Measurements from ENCODE around the gene ROBO1. TPM values are rescaled to one million over a fixed set of nuclear protein-coding genes. Genes with fewer than 3 reads are reported as not detected.

Gene ROBO1
- total and polyA plus RNA-seq, 3 experiments from 2014 or later = 0.54 to 0.59 (median 0.55) TPM

DNA sequence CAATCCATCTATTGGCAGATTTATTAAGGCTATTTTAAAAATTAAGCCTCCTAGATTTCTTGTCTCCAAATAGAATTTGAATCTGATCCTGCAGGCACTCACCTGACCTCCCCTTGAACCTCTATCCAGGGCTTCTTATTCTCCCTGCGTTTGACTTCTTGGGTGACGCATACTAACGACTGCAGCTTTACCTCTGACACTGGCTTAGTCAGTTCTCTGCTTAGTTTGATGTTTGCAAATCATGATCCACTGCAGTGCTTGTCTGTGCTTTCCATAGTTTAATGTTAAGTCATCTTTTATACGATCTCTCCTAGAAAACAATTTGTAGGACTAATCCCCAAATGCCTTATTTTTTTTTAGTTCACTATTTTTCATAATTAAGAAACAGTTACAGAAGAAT is 233.1 kb downstream of the ROBO1 start:
- Histone ChIP-seq H3K27ac (ENCODE audit: low read depth, low read length) (no peak overlapping the region), H3K36me3 (ENCODE audit: insufficient read depth, low read length) (no peaks in the 10 kb centered on the region), H3K4me3 (ENCODE audit: low read length) (no peak overlapping the region), H3K27me3 (ENCODE audit: insufficient read depth, low read length, poor library complexity, severe bottlenecking) (no peaks in the 10 kb centered on the region), H3K4me1 (ENCODE audit: insufficient read depth, low read length) (no peaks in the 10 kb centered on the region), H3K9me3 (ENCODE audit: low read length) (no peaks in the 10 kb centered on the region)
- Mint-ChIP-seq H3K4me3 (no peak overlapping the region), H3K27ac (no peak overlapping the region), H3K4me1 (no peaks in the 10 kb centered on the region), H3K27me3 (no peaks in the 10 kb centered on the region), H3K36me3 (no peaks in the 10 kb centered on the region), H3K9me3 (peaks cover 0 to 44% (median 16%) of the 10 kb centered on the region in 5 donors)
- ChIA-PET CTCF (no interaction called here), POLR2A (no interaction called here)
- DNase-seq = no peak

GRCh38 chr3:79531566-79532295 is 236.1 kb downstream of the ROBO1 start:
- H3K9me3 ChIP-seq (ENCODE audit: low read length) = no peaks in the 10 kb centered on the region
- no peak overlapping the region for H3K4me3 ChIP-seq (ENCODE audit: low read length)
- Mint-ChIP-seq H3K9me3 (peaks cover 5 to 44% (median 12%) of the 10 kb centered on the region in 5 donors), H3K27me3 (no peaks in the 10 kb centered on the region), H3K27ac (peak overlapping the region in 1 of 8 donors; percentile 52), H3K4me1 (no peaks in the 10 kb centered on the region), H3K36me3 (no peaks in the 10 kb centered on the region), H3K4me3 (no peak overlapping the region)
- no peak for DNase-seq
- no peaks in the 10 kb centered on the region for H3K36me3 ChIP-seq (ENCODE audit: insufficient read depth, low read length)
- no peak overlapping the region for H3K27ac ChIP-seq (ENCODE audit: low read depth, low read length)
- POLR2A ChIA-PET = no interaction called here
- no peaks in the 10 kb centered on the region for H3K27me3 ChIP-seq (ENCODE audit: insufficient read depth, low read length, poor library complexity, severe bottlenecking)
- CTCF ChIA-PET = no interaction called here
- H3K4me1 ChIP-seq (ENCODE audit: insufficient read depth, low read length) = no peaks in the 10 kb centered on the region

DNA sequence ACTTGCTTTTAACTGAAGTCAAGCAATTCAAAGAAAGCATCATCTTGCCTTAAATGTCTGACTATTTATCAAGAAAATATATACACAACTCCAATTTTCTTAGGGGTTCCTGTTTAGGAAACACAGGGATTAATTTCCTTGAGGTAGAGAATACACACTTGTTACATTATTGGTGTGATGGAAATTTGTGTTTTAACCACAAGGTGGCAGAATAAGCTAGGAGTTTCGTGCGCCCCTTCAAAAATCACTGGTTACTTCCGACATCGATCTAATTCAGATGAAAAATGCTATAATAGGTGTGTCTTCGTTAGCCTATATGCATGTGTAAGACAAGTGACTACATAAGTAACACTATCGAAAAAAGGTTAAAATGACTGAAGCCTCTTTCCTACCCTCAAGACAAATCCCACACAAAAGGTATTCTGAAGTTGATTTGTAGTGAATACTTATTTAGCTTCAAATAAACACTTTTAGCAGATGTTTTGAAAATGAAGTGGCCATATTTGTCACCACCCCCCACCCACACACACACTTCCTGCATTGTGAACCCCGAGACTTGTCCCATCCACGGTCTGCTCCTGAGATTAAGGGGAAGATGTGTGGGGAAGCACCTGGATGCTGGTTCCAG is 246.5 kb downstream of the ROBO1 start:
- CTCF ChIA-PET = no interaction called here

DNA sequence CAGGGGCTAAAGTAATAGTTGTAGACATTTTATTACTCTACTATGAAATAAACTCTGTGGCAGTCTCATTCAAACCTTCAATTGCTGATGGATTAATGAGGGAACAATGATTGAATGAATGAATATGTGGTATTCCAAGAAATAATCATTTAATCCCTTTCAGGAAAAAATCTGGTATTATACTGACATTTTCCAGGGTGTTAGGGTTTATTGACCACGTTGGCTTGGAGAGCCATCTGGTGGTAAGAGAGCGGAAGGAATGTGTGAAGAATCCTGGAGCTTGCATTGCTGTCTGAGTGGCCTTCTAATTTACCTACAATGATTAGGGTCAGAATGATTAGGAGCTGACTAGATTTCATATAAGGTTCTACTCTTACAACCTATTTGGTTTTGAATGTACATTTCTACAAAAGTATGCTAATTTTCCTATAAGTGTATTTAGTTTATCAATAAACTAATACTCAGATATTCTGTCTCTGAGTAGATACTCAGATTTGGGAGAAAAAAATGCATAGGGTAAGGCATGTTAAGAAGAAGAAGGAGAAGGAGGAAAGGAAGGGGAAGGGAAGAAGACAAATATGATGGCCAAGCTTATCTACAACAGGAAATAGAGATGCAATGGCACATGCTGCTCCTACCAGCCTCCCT is 249.9 kb downstream of the ROBO1 start:
- Histone ChIP-seq H3K27ac (ENCODE audit: low read depth, low read length) (no peak overlapping the region), H3K9me3 (ENCODE audit: low read length) (no peaks in the 10 kb centered on the region), H3K4me3 (ENCODE audit: low read length) (no peak overlapping the region), H3K27me3 (ENCODE audit: insufficient read depth, low read length, poor library complexity, severe bottlenecking) (no peaks in the 10 kb centered on the region), H3K36me3 (ENCODE audit: insufficient read depth, low read length) (no peaks in the 10 kb centered on the region), H3K4me1 (ENCODE audit: insufficient read depth, low read length) (no peaks in the 10 kb centered on the region)
- Mint-ChIP-seq H3K4me3 (no peak overlapping the region), H3K9me3 (peaks cover 0 to 19% (median 8%) of the 10 kb centered on the region in 5 donors), H3K27me3 (no peaks in the 10 kb centered on the region), H3K27ac (no peak overlapping the region), H3K4me1 (no peaks in the 10 kb centered on the region), H3K36me3 (no peaks in the 10 kb centered on the region)
- CTCF ChIA-PET = no interaction called here
- POLR2A ChIA-PET = no interaction called here
- DNase-seq = no peak

More for the DNA sequence above, 246.5 kb downstream of the ROBO1 start:
- Histone ChIP-seq H3K36me3 (ENCODE audit: insufficient read depth, low read length) (no peaks in the 10 kb centered on the region), H3K4me1 (ENCODE audit: insufficient read depth, low read length) (no peaks in the 10 kb centered on the region), H3K4me3 (ENCODE audit: low read length) (no peak overlapping the region), H3K27ac (ENCODE audit: low read depth, low read length) (no peak overlapping the region), H3K27me3 (ENCODE audit: insufficient read depth, low read length, poor library complexity, severe bottlenecking) (no peaks in the 10 kb centered on the region), H3K9me3 (ENCODE audit: low read length) (no peaks in the 10 kb centered on the region)
- DNase-seq = no peak
- Mint-ChIP-seq H3K27me3 (no peaks in the 10 kb centered on the region), H3K36me3 (no peaks in the 10 kb centered on the region), H3K4me1 (no peaks in the 10 kb centered on the region), H3K4me3 (no peak overlapping the region), H3K27ac (no peak overlapping the region), H3K9me3 (peaks cover 0 to 17% (median 13%) of the 10 kb centered on the region in 5 donors)
- POLR2A ChIA-PET = no interaction called here

GRCh38 chr3:79516795-79517194 is 251.0 kb downstream of the ROBO1 start:
- Histone ChIP-seq H3K4me3 (ENCODE audit: low read length) (no peak overlapping the region), H3K4me1 (ENCODE audit: insufficient read depth, low read length) (no peaks in the 10 kb centered on the region), H3K27ac (ENCODE audit: low read depth, low read length) (no peak overlapping the region), H3K9me3 (ENCODE audit: low read length) (no peaks in the 10 kb centered on the region), H3K36me3 (ENCODE audit: insufficient read depth, low read length) (no peaks in the 10 kb centered on the region), H3K27me3 (ENCODE audit: insufficient read depth, low read length, poor library complexity, severe bottlenecking) (no peaks in the 10 kb centered on the region)
- H3K4me1 Mint-ChIP-seq = no peaks in the 10 kb centered on the region
- ChIA-PET POLR2A (no interaction called here), CTCF (no interaction called here)
- H3K36me3 Mint-ChIP-seq = no peaks in the 10 kb centered on the region
- H3K9me3 Mint-ChIP-seq = peaks cover 0 to 15% (median 7%) of the 10 kb centered on the region in 5 donors
- no peaks in the 10 kb centered on the region for H3K27me3 Mint-ChIP-seq
- no peak overlapping the region for H3K27ac Mint-ChIP-seq
- no peak overlapping the region for H3K4me3 Mint-ChIP-seq
- no peak for DNase-seq

DNA sequence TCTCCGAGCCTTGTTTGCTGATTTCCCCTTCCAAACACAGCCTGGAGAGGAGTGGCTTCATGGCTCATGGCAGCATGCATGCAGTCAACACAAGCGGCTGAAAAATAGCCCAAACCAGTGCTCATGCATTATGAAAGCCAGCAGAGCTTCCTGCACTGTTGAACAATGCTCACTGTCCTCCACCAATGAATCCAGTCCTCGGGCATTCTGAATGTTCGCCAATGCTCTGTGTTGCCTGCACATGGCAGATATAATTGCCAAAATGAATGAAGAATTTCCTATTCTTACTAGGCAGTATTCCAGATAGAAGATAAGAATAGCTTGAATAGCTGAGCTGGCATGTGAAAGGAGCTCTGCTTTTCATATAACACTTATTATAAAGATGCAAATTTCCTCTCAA is 252.7 kb downstream of the ROBO1 start:
- no peaks in the 10 kb centered on the region for H3K4me1 Mint-ChIP-seq
- Histone ChIP-seq H3K27me3 (ENCODE audit: insufficient read depth, low read length, poor library complexity, severe bottlenecking) (no peaks in the 10 kb centered on the region), H3K4me1 (ENCODE audit: insufficient read depth, low read length) (no peaks in the 10 kb centered on the region), H3K9me3 (ENCODE audit: low read length) (no peaks in the 10 kb centered on the region), H3K4me3 (ENCODE audit: low read length) (no peak overlapping the region), H3K27ac (ENCODE audit: low read depth, low read length) (no peak overlapping the region), H3K36me3 (ENCODE audit: insufficient read depth, low read length) (no peaks in the 10 kb centered on the region)
- ChIA-PET POLR2A (no interaction called here), CTCF (no interaction called here)
- H3K9me3 Mint-ChIP-seq = peaks cover under 1 to 15% (median 4%) of the 10 kb centered on the region in 5 donors
- H3K27me3 Mint-ChIP-seq = no peaks in the 10 kb centered on the region
- H3K36me3 Mint-ChIP-seq = no peaks in the 10 kb centered on the region
- H3K4me3 Mint-ChIP-seq = no peak overlapping the region
- no peak overlapping the region for H3K27ac Mint-ChIP-seq
- no peak for DNase-seq

- Mint-ChIP-seq H3K4me3 (no peak overlapping the region), H3K27ac (no peak overlapping the region), H3K9me3 (peaks cover 0 to 15% (median 3%) of the 10 kb centered on the region in 5 donors), H3K27me3 (no peaks in the 10 kb centered on the region), H3K4me1 (no peaks in the 10 kb centered on the region), H3K36me3 (no peaks in the 10 kb centered on the region)
- Histone ChIP-seq H3K27me3 (ENCODE audit: insufficient read depth, low read length, poor library complexity, severe bottlenecking) (no peaks in the 10 kb centered on the region), H3K4me1 (ENCODE audit: insufficient read depth, low read length) (no peaks in the 10 kb centered on the region), H3K36me3 (ENCODE audit: insufficient read depth, low read length) (no peaks in the 10 kb centered on the region), H3K27ac (ENCODE audit: low read depth, low read length) (no peak overlapping the region), H3K9me3 (ENCODE audit: low read length) (no peaks in the 10 kb centered on the region), H3K4me3 (ENCODE audit: low read length) (no peak overlapping the region)
- CTCF ChIA-PET = no interaction called here
- no peak for DNase-seq
- POLR2A ChIA-PET = no interaction called here
Measured at GRCh38 chr3:79514069-79514468, 253.7 kb downstream of the ROBO1 start.

DNA sequence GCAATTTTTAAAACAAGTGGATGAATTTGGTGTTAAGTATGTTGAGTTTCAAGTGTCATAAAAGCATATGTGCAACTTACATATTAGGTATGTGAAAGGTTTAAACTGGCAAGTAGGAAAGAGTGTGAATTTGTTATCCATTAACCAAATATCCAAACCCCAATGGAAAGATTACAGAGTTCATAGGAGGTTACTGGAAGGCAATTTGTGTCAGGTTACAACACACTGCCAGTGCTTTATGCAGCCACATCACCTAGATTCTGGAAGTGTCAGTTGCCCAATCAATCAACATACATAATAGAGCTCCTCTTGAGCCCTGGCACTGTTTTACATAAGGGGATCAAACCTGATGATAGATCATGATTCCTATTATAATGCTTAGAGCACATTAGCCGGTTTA is 261.0 kb downstream of the ROBO1 start:
- Histone ChIP-seq H3K4me3 (ENCODE audit: low read length) (no peak overlapping the region), H3K27ac (ENCODE audit: low read depth, low read length) (no peak overlapping the region), H3K27me3 (ENCODE audit: insufficient read depth, low read length, poor library complexity, severe bottlenecking) (no peaks in the 10 kb centered on the region), H3K9me3 (ENCODE audit: low read length) (no peaks in the 10 kb centered on the region), H3K4me1 (ENCODE audit: insufficient read depth, low read length) (no peaks in the 10 kb centered on the region), H3K36me3 (ENCODE audit: insufficient read depth, low read length) (no peaks in the 10 kb centered on the region)
- Mint-ChIP-seq H3K4me3 (no peak overlapping the region), H3K36me3 (no peaks in the 10 kb centered on the region), H3K9me3 (peaks cover 4 to 8% (median 7%) of the 10 kb centered on the region in 5 donors), H3K4me1 (no peaks in the 10 kb centered on the region), H3K27ac (no peak overlapping the region), H3K27me3 (no peaks in the 10 kb centered on the region)
- ChIA-PET POLR2A (no interaction called here), CTCF (no interaction called here)
- DNase-seq = no peak
